ENCODE measurements around the gene KIFAP3. TPM values are rescaled to one million over a fixed set of nuclear protein-coding genes. Genes with fewer than 3 reads are reported as not detected.

The KIFAP3 gene
- polyA plus RNA-seq, 3 donors: 2.1 to 4.7 (median 2.2) TPM

GRCh38 chr1:169915150-169915549 lies 159.3 kb downstream of the KIFAP3 start:
- Mint-ChIP-seq H3K27ac (no peak overlapping the region), H3K4me3 (no peak overlapping the region), H3K4me1 (peaks cover 5% of the 10 kb centered on the region), H3K36me3 (no peaks in the 10 kb centered on the region), H3K9me3 (peaks cover 0 to 8% (median 2%) of the 10 kb centered on the region in 7 donors), H3K27me3 (ENCODE audit: low read depth in 3 of 3) (peaks cover 0 to 2% (median 2%) of the 10 kb centered on the region in 3 donors)
- Histone ChIP-seq H3K9ac (ENCODE audit: insufficient read depth, low read length, poor library complexity, severe bottlenecking) (no peak overlapping the region), H3K4me3 (replicated peaks in 1 of 3; ENCODE audit: low read depth in 2 of 3, low read length in 3 of 3) (no peak overlapping the region), H3K4me2 (replicated peaks; ENCODE audit: extremely low read depth, low read length, poor library complexity, severe bottlenecking) (no peak overlapping the region), H4K20me1 (ENCODE audit: insufficient read depth, low read length) (no peaks in the 10 kb centered on the region), H2AFZ (ENCODE audit: insufficient read depth, low read depth, low read length, poor library complexity, severe bottlenecking) (no peak overlapping the region), H3K27ac (ENCODE audit: low read depth in 1 of 2, low read length in 2 of 2) (no peak overlapping the region), H3K9me3 (replicated peaks in 1 of 2; ENCODE audit: control insufficient read depth in 1 of 2, insufficient read depth in 1 of 2, low read length in 2 of 2) (peaks cover 0 to 2% of the 10 kb centered on the region in 2 donors), H3K36me3 (replicated peaks in 1 of 2; ENCODE audit: control insufficient read depth in 1 of 2, insufficient read depth in 2 of 2, low read length in 2 of 2) (no peaks in the 10 kb centered on the region), H3K27me3 (ENCODE audit: control insufficient read depth in 2 of 2, insufficient read depth in 2 of 2, low read length in 2 of 2) (no peaks in the 10 kb centered on the region), H3K4me1 (ENCODE audit: control insufficient read depth in 1 of 2, insufficient read depth in 2 of 2, low read length in 2 of 2) (no peaks in the 10 kb centered on the region), H3K79me2 (ENCODE audit: insufficient read depth, low read length) (no peaks in the 10 kb centered on the region)
- intact Hi-C loops (cut with micrococcal nuclease): no loop called here
- WGBS (ENCODE audit: insufficient coverage): 60% methylated on average over 14 of the region's 15 CpGs
- DNase-seq: no peak
- TF ChIP-seq CTCF (IDR thresholded peaks at IDR 0.05): no peak

- Histone ChIP-seq H3K4me3 (replicated peaks in 1 of 3; ENCODE audit: low read depth in 2 of 3, low read length in 3 of 3) (no peak overlapping the region), H3K27ac (ENCODE audit: low read depth in 1 of 2, low read length in 2 of 2) (no peak overlapping the region), H3K4me1 (ENCODE audit: control insufficient read depth in 1 of 2, insufficient read depth in 2 of 2, low read length in 2 of 2) (no peaks in the 10 kb centered on the region), H3K79me2 (ENCODE audit: insufficient read depth, low read length) (no peaks in the 10 kb centered on the region), H2AFZ (ENCODE audit: insufficient read depth, low read depth, low read length, poor library complexity, severe bottlenecking) (no peak overlapping the region), H4K20me1 (ENCODE audit: insufficient read depth, low read length) (no peaks in the 10 kb centered on the region), H3K9me3 (replicated peaks in 1 of 2; ENCODE audit: control insufficient read depth in 1 of 2, insufficient read depth in 1 of 2, low read length in 2 of 2) (peaks cover 0 to 2% of the 10 kb centered on the region in 2 donors), H3K9ac (ENCODE audit: insufficient read depth, low read length, poor library complexity, severe bottlenecking) (no peak overlapping the region), H3K36me3 (replicated peaks in 1 of 2; ENCODE audit: control insufficient read depth in 1 of 2, insufficient read depth in 2 of 2, low read length in 2 of 2) (no peaks in the 10 kb centered on the region), H3K4me2 (replicated peaks; ENCODE audit: extremely low read depth, low read length, poor library complexity, severe bottlenecking) (no peak overlapping the region), H3K27me3 (ENCODE audit: control insufficient read depth in 2 of 2, insufficient read depth in 2 of 2, low read length in 2 of 2) (no peaks in the 10 kb centered on the region)
- DNase-seq: no peak
- Mint-ChIP-seq H3K27me3 (ENCODE audit: low read depth in 3 of 3) (peaks cover 0 to 2% (median 2%) of the 10 kb centered on the region in 3 donors), H3K4me3 (no peak overlapping the region), H3K27ac (no peak overlapping the region), H3K36me3 (no peaks in the 10 kb centered on the region), H3K4me1 (peaks cover 5% of the 10 kb centered on the region), H3K9me3 (peaks cover 0 to 8% (median 2%) of the 10 kb centered on the region in 7 donors)
- WGBS (ENCODE audit: insufficient coverage): no CpG with 5 or more reads among the region's 3 CpGs
- TF ChIP-seq CTCF (IDR thresholded peaks at IDR 0.05): no peak
- intact Hi-C loops (cut with micrococcal nuclease): no loop called here
Measured at GRCh38 chr1:169914531-169914930, 160.0 kb downstream of the KIFAP3 start.
